DMS53 (cell line): Measurements from ENCODE around the gene CHRNA1.
A peak's percentile ranks its signal among the peaks of the same experiment; 100 is the strongest.

Experiments
- DNase-seq: peaks from one replicate; lab custom pipeline; 2025; lab: John Stamatoyannopoulos, UW

CHRNA1 gene

DNA sequence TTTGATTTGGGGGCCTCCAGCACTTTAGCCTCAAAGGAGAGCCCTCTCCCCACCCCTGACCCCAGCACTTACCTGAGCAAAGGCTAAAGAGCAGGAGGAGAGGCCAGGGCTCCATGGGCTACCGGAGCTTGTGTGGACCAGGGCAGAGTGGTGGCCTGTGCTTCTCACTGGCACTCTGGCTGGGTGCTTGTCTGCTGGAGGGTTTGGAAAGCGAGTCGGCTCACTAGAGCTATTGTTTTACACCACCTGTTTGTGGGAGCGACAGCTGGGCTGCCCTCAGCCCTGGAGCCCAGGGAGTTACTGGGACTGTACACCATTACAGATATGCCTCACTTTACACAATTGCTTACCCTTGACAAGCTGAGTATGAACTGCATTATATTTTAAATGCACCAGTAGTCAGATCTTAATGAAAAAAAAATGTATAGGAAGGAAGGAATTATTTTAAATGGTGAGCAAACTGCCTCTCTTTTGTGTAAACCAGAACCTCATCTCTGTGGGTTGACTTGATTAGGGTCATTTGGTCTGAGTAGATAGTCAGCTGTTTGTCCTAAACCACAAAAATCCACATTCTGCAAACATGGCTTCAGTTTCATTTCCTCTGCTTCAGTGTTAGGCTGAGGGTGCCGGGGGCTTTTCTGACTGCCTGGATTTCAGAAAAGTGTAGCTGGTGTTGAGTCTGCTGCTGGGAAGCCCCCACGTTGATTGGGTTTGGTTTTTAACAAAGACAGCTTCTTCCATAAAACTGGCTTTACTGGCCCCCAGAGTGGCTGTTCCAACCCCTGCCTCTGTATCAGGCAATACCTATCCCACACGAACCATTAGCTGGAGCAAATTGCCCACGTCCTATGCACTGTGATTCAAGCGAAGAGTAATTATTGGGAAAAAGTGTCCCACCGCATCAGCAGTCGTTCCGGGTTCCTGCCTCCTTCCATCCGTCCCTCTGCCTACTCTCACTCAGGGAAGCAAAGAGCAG, at the start of gene CHRNA1:
CHRNA1 (minus strand) TSS at position 193 of the 976 bp plus-strand sequence; CDS start at position 115, 78 bp downstream.
- DNase-seq = peak; percentile 84

- no peak for DNase-seq
Measured at GRCh38 chr2:174812037-174812436, 47.8 kb upstream of the CHRNA1 start.

GRCh38 chr2:174807931-174808330, 43.7 kb upstream of the CHRNA1 start:
- DNase-seq = no peak

DNA sequence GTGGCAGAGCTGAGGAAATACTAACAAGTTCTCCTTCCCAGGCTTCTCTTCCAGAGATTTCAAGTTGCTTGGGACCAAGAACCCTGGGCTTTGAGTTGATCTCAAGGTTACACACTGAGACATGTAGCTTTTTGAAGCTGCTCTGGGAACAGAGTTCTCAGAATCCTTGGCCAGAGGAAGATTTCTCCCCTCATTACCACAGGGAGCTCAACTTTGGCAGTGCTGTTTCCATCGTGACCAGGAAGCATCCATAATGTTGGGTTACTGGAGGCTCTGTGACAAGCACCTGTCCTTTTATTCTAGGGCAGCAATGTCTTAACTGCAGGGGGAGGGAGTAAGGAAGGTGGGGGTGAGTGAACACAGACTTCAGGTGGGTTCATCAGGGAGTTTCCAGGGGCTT, 41.5 kb upstream of the CHRNA1 start:
- no peak for DNase-seq

DNA sequence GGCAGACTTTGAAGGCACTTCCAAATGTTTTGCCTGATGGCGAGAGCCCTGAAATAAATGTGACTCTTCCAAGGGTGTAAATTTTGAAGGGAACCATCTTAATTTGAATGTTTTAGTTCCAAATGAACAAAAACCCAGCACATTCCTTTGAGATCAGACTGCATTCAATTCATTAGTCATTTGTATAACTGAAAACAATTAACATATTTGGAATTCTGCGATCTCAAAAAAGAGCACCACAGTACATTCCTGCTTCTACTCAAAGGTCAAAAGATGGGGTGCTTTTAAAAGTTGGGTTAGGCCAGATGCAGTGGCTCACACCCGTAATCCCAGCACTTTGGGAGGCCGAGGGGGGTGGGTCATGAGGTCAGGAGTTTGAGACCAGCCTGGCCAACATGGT, 38.2 kb upstream of the CHRNA1 start:
- no peak for DNase-seq

GRCh38 chr2:174800436-174801205, 36.3 kb upstream of the CHRNA1 start:
- DNase-seq = no peak

DNA sequence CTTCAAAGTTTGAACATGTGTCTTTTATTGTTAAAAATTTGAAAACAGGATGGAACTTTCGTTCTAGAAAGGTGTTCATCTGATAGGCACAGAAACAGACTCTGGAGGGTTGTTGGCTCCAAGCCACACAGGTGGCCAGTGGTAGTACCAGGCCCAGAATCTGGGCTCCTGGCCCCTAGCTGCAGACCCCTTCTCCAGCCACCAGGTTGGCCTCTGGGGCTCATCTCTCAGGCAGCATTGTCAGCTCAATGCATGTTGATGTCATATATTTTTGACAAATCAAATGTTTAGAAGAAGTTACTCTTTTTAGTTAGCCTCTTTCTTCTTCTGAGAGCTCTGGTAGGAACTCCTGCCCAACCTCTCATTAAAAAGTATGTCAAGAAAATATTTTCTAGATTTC, 34.5 kb upstream of the CHRNA1 start:
- DNase-seq = no peak

DNA sequence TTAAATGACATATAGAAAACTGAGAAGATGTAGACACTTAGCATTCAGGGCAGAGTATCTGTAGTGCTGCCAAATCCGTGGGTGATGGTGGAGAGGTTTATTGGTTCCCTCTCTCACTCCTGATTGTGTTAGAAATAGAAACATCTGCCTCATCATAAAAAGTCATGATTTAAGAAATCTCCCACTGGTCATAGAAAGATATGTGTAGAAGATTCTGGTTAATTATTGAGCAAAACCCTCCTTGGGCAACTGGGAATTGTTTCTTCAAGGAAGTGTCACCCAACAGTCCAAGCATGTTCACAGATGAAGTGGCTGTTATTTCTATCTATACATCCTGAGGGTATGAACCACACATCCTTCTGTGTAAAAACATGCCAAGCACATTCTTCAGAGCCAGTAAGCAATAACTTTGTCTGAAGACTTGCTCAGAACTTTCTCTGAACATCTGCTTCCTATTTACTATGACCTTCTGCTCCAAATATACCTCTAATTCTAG, 33.6 kb upstream of the CHRNA1 start:
- no peak for DNase-seq

- DNase-seq = no peak
Measured at GRCh38 chr2:174796319-174796771, 32.1 kb upstream of the CHRNA1 start.

DNA sequence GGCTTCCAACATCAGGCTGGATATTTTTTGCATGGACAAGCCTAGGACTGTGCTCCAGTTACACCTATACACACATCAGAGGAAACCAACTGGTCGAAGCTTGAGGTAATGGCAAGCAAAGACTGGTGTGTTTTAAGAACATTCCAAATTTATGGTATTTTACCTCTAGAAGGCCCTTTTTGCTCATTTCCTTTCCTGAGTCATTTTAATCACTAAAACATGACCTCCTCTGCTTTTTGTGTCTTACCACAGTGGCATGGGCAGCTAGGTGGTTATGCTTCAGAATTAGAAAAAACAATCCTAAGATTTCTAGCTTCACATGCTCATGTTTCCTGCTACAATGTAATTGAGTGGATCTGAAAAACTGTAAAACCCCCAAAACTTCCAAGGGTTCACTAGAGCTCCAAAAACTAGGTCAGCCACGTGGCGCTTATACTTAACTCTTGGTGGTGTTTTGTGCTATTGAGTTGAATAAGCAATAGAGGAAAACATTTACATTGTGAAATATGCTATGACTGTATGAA, 30.6 kb upstream of the CHRNA1 start:
- DNase-seq = no peak

GRCh38 chr2:174792309-174793025, 28.2 kb upstream of the CHRNA1 start:
- no peak for DNase-seq

GRCh38 chr2:174791746-174792280, 27.5 kb upstream of the CHRNA1 start:
- DNase-seq = no peak

DNA sequence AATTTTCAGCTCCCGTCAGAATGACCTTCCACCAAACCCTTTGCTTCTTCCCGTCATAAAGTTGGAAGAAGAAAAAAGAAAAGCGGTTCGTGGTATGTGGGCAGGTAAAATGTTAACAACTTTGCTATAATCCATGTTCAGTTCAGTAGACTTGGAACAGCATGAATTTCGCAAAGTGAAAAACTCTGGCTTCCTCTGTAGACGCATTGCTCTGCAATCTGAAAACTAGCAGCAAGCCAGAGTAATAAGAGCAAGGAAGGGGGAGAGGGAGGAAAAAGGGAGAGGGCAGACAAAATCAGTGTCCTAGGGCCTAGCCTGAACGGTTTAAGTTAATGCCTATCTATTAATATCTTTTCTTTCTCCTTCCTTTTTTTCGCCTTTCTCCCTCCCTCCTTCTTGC, 26.7 kb upstream of the CHRNA1 start:
- DNase-seq = no peak

DNA sequence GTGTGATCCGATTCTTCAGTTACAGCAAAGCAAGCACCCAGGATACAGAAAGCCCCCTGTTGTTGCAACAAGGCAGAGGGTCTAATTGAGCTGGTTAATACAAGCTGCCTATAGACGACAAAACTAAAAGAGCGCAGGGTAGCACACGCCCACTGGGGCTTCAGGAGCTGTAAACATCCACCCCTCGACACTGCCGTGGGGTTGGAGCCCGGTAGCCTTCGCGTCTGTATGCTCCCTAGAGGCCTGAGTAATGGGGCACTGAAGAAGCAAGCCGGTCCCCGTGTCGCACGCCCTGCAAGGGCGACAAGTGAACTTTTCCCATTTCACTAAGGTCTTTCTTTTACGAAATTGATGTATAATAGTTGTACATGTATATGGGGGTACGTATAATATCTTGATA, 24.7 kb upstream of the CHRNA1 start:
- DNase-seq = no peak

- DNase-seq = no peak
Measured at GRCh38 chr2:174788291-174788929, 24.1 kb upstream of the CHRNA1 start.

DNA sequence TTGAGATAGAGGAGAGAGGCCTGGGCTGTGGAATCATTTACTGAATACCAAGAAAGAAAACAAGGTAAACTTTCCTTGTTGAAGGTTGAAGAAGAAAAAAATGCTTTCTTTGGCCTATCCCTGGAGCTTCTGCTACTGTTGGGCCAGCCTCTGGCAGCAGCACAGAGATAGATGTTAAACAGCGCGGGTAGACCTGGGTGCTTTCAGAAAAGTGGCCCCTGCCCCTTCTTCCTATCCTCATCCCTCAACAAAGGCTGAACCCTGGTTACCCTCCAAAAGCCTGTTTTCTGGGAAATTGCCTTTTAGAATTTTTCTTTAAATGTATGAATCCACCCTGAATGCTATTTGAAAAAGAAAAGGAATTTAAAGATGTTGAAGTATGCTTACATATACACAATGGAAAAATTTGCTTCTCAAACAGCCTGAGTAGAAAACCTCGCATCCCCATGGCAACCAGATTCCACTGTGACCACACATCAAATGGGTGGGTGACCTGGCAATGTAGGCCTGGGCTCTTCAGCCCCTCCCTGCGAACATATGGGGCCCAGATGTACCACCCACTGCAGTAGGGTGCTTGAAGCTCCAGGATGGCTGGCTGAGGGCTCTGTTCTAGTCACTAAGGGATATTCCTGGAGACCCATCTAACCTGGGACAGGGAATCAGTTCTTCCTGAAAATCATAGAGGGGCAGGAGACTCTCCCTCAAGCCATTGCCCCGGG, 23.4 kb upstream of the CHRNA1 start:
- peak; percentile 22 for DNase-seq

DNA sequence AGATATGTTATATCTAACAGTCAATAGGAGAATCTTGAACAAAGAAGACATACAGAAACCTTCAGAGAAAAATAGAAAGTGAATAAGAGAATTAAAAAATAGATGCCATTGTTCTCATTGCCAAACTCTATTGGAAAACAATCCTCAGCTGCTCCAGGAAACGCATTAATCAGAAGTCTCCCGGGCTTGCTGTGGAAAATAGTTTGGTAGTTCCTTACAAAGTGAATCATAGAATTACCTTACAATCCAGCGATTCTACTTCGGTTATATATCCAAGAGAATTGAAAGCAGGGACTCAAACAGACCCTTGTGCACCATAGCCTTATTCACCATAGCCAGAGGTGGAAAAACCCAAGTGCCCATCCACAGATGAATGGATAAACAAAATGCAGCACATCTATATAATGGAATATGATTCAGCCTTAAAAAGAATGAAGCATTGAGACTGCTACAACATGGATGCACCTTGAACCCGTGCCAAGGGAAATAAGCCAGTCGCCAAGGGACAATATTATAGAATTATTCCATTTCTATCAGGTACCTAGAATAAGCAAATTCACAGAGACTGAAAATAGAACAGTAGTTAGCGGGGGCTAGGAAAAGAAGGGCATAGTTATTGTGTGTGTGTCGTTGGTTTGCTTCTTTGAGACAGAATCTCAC, 21.9 kb upstream of the CHRNA1 start:
- no peak for DNase-seq

DNA sequence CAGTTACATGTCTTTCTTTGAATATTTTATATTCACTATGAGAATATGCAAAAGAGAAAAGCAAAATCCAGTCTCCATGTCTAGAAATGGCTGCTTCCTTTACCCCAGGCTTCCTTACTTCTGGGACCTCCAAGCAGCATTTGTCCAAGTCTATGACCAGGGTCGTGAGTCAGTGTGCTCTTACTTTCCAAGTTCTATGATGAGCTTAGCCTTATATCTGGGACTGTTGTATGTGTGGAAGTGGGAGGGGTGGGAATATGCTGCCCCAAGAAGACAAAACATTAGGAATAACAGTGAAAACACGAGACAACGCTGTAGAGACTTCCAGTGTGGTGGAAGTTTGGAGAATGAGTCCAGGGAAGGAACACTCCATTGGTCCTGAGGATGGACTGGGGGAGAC, 21.2 kb upstream of the CHRNA1 start:
- no peak for DNase-seq

DNA sequence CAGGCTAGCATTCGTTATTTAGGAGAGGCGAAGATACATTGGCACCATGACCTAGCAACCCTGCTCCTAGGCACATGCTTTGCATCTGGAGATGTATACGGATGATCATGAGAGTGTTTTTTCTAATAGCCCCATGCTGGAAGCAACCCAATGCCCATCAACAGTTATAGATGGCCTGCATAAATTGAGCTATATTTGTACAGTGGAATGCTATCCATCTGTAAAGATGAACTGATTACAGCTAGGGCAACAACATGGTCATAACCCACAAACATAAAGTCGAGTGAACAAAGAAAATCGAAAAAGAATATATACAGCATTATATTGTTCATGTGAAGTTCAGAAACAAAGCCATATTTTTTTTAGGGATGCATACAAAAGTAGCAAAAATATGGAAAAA, 20.6 kb upstream of the CHRNA1 start:
- DNase-seq = no peak

DNA sequence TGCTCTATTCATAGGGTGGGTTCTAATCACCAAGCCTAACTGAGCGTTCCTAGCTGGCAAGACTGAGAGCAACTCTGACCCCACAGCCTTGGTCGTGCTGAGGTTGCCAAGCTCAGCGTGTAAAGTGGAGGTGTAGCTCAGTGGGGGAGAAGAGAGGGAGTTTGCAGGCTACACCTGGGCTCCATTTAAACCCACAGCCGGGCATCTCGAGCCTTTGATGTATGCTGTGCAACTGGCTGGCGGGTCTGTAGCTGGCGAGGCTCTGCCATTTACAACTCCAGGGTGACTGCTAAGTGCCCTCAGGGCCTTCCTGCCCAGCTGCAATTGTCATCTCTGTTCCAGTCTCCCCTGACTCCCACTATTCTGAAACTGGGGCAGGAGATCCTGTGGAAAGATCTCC, 20.0 kb upstream of the CHRNA1 start:
- no peak for DNase-seq
